ENCODE data around the gene LPAR1. TPM values are rescaled to one million over a fixed set of nuclear protein-coding genes. Genes with fewer than 3 reads are reported as not detected.
"Not testable (repeated sequence)": the region's sequence is repeated elsewhere in the genome, so short reads cannot be mapped to it uniquely, and the experiment has no call there.

LPAR1 gene
- polyA plus RNA-seq, 2 donors, result 5.0 to 5.2 TPM

DNA sequence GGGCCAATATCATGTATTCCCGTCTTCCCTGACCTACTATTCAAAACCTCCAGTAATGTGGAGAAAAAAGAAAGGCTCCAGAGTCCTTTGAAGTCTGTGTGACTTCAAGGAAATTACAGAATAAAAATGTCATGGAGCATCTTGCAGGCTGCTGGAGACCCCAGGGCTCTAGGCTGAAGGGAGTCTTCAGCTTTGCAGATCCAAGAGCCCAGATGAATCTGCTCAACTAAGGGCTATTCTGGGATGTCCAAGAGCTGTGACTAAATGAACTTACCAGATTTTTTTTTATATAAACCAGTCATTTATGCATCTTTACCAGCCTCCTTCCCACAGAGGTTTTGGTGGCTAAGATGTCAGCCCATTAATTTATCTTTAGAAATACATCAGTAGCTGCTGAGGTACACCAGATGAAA, 202.4 kb downstream of the LPAR1 start:
- H3K36me3 ChIP-seq (ENCODE audit: control insufficient read depth in 2 of 2, insufficient read depth in 2 of 2, low read length in 1 of 2), result no peaks in the 10 kb centered on the region
- no peaks in the 10 kb centered on the region for H3K9me3 ChIP-seq (ENCODE audit: control insufficient read depth in 2 of 2, insufficient read depth in 1 of 2, low read depth in 1 of 2, low read length in 1 of 2)
- no peaks in the 10 kb centered on the region for H3K27me3 ChIP-seq (ENCODE audit: control insufficient read depth in 1 of 2, insufficient read depth in 2 of 2, low read length in 2 of 2)
- H3K27ac ChIP-seq (ENCODE audit: low read depth in 2 of 2, low read length in 1 of 2), result no peak overlapping the region
- WGBS, 2 donors, result 84 to 87% methylated on average over 1 of the region's 1 CpG
- no peaks in the 10 kb centered on the region for H3K4me1 ChIP-seq (ENCODE audit: control insufficient read depth in 2 of 2, insufficient read depth in 2 of 2, low read length in 1 of 2)
- H3K4me3 ChIP-seq (ENCODE audit: low read depth in 1 of 2, low read length in 2 of 2), result no peak overlapping the region

GRCh38 chr9:110835404-110835803, 202.9 kb downstream of the LPAR1 start:
- no peaks in the 10 kb centered on the region for H3K36me3 ChIP-seq (ENCODE audit: control insufficient read depth in 2 of 2, insufficient read depth in 2 of 2, low read length in 1 of 2)
- H3K9me3 ChIP-seq (ENCODE audit: control insufficient read depth in 2 of 2, insufficient read depth in 1 of 2, low read depth in 1 of 2, low read length in 1 of 2), result no peaks in the 10 kb centered on the region
- H3K4me3 ChIP-seq (ENCODE audit: low read depth in 1 of 2, low read length in 2 of 2), result no peak overlapping the region
- no peak overlapping the region for H3K27ac ChIP-seq (ENCODE audit: low read depth in 2 of 2, low read length in 1 of 2)
- 59 to 65% methylated on average over 3 of the region's 3 CpGs for WGBS, 2 donors
- no peaks in the 10 kb centered on the region for H3K4me1 ChIP-seq (ENCODE audit: control insufficient read depth in 2 of 2, insufficient read depth in 2 of 2, low read length in 1 of 2)
- no peaks in the 10 kb centered on the region for H3K27me3 ChIP-seq (ENCODE audit: control insufficient read depth in 1 of 2, insufficient read depth in 2 of 2, low read length in 2 of 2)

DNA sequence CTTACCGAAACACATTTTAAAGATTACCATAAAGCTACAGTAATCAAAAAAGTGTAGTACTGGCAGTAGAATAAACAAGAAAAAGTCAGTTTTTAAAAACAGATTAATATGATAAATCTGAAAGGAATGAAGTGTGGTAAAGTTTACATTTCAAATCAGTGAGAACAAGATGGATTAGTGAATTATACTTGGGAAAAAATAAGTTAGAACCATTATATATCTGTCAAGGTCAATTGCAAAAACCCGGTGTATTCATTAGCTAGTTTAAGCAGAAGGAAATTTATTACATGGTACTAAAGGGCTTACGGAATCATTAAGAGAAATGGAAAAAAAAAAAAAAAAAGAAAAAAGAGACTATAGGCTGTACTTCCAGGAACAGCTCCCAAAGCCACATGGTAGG, 205.3 kb downstream of the LPAR1 start:
- H3K9me3 ChIP-seq (ENCODE audit: control insufficient read depth in 2 of 2, insufficient read depth in 1 of 2, low read depth in 1 of 2, low read length in 1 of 2), result no peaks in the 10 kb centered on the region
- no peaks in the 10 kb centered on the region for H3K36me3 ChIP-seq (ENCODE audit: control insufficient read depth in 2 of 2, insufficient read depth in 2 of 2, low read length in 1 of 2)
- H3K27me3 ChIP-seq (ENCODE audit: control insufficient read depth in 1 of 2, insufficient read depth in 2 of 2, low read length in 2 of 2), result no peaks in the 10 kb centered on the region
- no peaks in the 10 kb centered on the region for H3K4me1 ChIP-seq (ENCODE audit: control insufficient read depth in 2 of 2, insufficient read depth in 2 of 2, low read length in 1 of 2)
- H3K27ac ChIP-seq (ENCODE audit: low read depth in 2 of 2, low read length in 1 of 2), result no peak overlapping the region
- WGBS, 2 donors, result 46 to 61% methylated on average over 3 of the region's 3 CpGs
- no peak overlapping the region for H3K4me3 ChIP-seq (ENCODE audit: low read depth in 1 of 2, low read length in 2 of 2)

- Histone ChIP-seq H3K27me3 (ENCODE audit: control insufficient read depth in 1 of 2, insufficient read depth in 2 of 2, low read length in 2 of 2) (no peaks in the 10 kb centered on the region), H3K4me3 (ENCODE audit: low read depth in 1 of 2, low read length in 2 of 2) (no peak overlapping the region), H3K36me3 (ENCODE audit: control insufficient read depth in 2 of 2, insufficient read depth in 2 of 2, low read length in 1 of 2) (no peaks in the 10 kb centered on the region), H3K4me1 (ENCODE audit: control insufficient read depth in 2 of 2, insufficient read depth in 2 of 2, low read length in 1 of 2) (no peaks in the 10 kb centered on the region), H3K27ac (ENCODE audit: low read depth in 2 of 2, low read length in 1 of 2) (no peak overlapping the region), H3K9me3 (ENCODE audit: control insufficient read depth in 2 of 2, insufficient read depth in 1 of 2, low read depth in 1 of 2, low read length in 1 of 2) (no peaks in the 10 kb centered on the region)
- 96 to 98% methylated on average over 21 of the region's 21 CpGs for WGBS, 2 donors
Observed at GRCh38 chr9:110830495-110830894, 207.8 kb downstream of the LPAR1 start.

GRCh38 chr9:110828264-110828663, 210.0 kb downstream of the LPAR1 start:
- H3K27me3 ChIP-seq (ENCODE audit: control insufficient read depth in 1 of 2, insufficient read depth in 2 of 2, low read length in 2 of 2), result no peaks in the 10 kb centered on the region

GRCh38 chr9:110826400-110826799, 211.9 kb downstream of the LPAR1 start:
- H3K36me3 ChIP-seq (ENCODE audit: control insufficient read depth in 2 of 2, insufficient read depth in 2 of 2, low read length in 1 of 2); H3K4me1 ChIP-seq (ENCODE audit: control insufficient read depth in 2 of 2, insufficient read depth in 2 of 2, low read length in 1 of 2): not testable (repeated sequence)

More at GRCh38 chr9:110828264-110828663, 210.0 kb downstream of the LPAR1 start:
- H3K4me3 ChIP-seq (ENCODE audit: low read depth in 1 of 2, low read length in 2 of 2), result no peak overlapping the region
- no peak overlapping the region for H3K27ac ChIP-seq (ENCODE audit: low read depth in 2 of 2, low read length in 1 of 2)
- H3K4me1 ChIP-seq (ENCODE audit: control insufficient read depth in 2 of 2, insufficient read depth in 2 of 2, low read length in 1 of 2), result no peaks in the 10 kb centered on the region
- WGBS, 2 donors, result 55 to 62% methylated on average over 3 of the region's 3 CpGs
- no peaks in the 10 kb centered on the region for H3K36me3 ChIP-seq (ENCODE audit: control insufficient read depth in 2 of 2, insufficient read depth in 2 of 2, low read length in 1 of 2)
- no peaks in the 10 kb centered on the region for H3K9me3 ChIP-seq (ENCODE audit: control insufficient read depth in 2 of 2, insufficient read depth in 1 of 2, low read depth in 1 of 2, low read length in 1 of 2)

DNA sequence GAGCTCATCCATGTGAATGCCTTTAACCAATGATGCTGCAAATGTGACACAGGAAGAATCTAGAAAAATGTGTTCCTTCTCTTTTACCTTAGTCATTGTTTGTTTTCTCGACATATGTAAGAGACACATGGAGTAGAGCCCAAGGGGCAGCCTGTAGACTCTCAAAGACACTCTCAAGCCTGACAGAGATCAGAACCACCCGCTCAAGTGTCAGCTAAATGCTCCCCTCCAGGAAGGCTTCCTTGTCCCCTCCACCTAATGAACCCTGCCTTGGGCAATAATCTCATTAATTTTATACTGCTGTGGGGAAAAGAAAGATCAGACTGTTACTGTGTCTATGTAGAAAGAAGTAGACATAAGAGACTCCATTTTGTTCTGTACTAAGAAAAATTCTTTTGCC, 212.3 kb downstream of the LPAR1 start:
- Histone ChIP-seq H3K36me3 (ENCODE audit: control insufficient read depth in 2 of 2, insufficient read depth in 2 of 2, low read length in 1 of 2) (no peaks in the 10 kb centered on the region), H3K4me3 (ENCODE audit: low read depth in 1 of 2, low read length in 2 of 2) (no peak overlapping the region), H3K4me1 (ENCODE audit: control insufficient read depth in 2 of 2, insufficient read depth in 2 of 2, low read length in 1 of 2) (no peaks in the 10 kb centered on the region), H3K27me3 (ENCODE audit: control insufficient read depth in 1 of 2, insufficient read depth in 2 of 2, low read length in 2 of 2) (no peaks in the 10 kb centered on the region), H3K27ac (ENCODE audit: low read depth in 2 of 2, low read length in 1 of 2) (no peak overlapping the region), H3K9me3 (ENCODE audit: control insufficient read depth in 2 of 2, insufficient read depth in 1 of 2, low read depth in 1 of 2, low read length in 1 of 2) (no peaks in the 10 kb centered on the region)
- 78 to 85% methylated on average over 2 of the region's 2 CpGs for WGBS, 2 donors

More at GRCh38 chr9:110826400-110826799, 211.9 kb downstream of the LPAR1 start:
- not testable (repeated sequence) for H3K9me3 ChIP-seq (ENCODE audit: control insufficient read depth in 2 of 2, insufficient read depth in 1 of 2, low read depth in 1 of 2, low read length in 1 of 2); H3K27me3 ChIP-seq (ENCODE audit: control insufficient read depth in 1 of 2, insufficient read depth in 2 of 2, low read length in 2 of 2); H3K27ac ChIP-seq (ENCODE audit: low read depth in 2 of 2, low read length in 1 of 2); H3K4me3 ChIP-seq (ENCODE audit: low read depth in 1 of 2, low read length in 2 of 2)
- 52 to 61% methylated on average over 9 of the region's 9 CpGs for WGBS, 2 donors

GRCh38 chr9:110825129-110825528, 213.1 kb downstream of the LPAR1 start:
- not testable (repeated sequence) for H3K27ac ChIP-seq (ENCODE audit: low read depth in 2 of 2, low read length in 1 of 2); H3K9me3 ChIP-seq (ENCODE audit: control insufficient read depth in 2 of 2, insufficient read depth in 1 of 2, low read depth in 1 of 2, low read length in 1 of 2); H3K27me3 ChIP-seq (ENCODE audit: control insufficient read depth in 1 of 2, insufficient read depth in 2 of 2, low read length in 2 of 2); H3K4me3 ChIP-seq (ENCODE audit: low read depth in 1 of 2, low read length in 2 of 2); H3K4me1 ChIP-seq (ENCODE audit: control insufficient read depth in 2 of 2, insufficient read depth in 2 of 2, low read length in 1 of 2); H3K36me3 ChIP-seq (ENCODE audit: control insufficient read depth in 2 of 2, insufficient read depth in 2 of 2, low read length in 1 of 2)

All from esophagus (tissue), 2 donors.